Activated naive CD4-positive, alpha-beta T cell treated with anti-CD3 and anti-CD28 coated beads for 36 hours (primary cell): ENCODE data around the gene CYP46A1. TPM values are rescaled to one million over a fixed set of nuclear protein-coding genes. Genes with fewer than 3 reads are reported as not detected.

Experiments
- CTCF ChIA-PET: fragments of 350-600 bp; sonication (Branson Sonifier 250); formaldehyde crosslinking; loops from one replicate; lab custom pipeline; 2021; ENCODE audit warnings: antibody characterized with exemption; lab: Charles Lee
- DNase-seq: peaks from one replicate; pipeline ENCODE4 v3.0.0-alpha.2; 2020
- H3K27ac Mint-ChIP-seq: one replicate; pipeline ENCODE4 v1.8.0; 2021; ENCODE audit warnings: mild to moderate bottlenecking, mixed read lengths
- H3K27me3 Mint-ChIP-seq: one replicate; pipeline ENCODE4 v1.8.0; 2021; ENCODE audit warnings: low read depth, mixed read lengths
- H3K36me3 Mint-ChIP-seq: one replicate; pipeline ENCODE4 v1.8.0; 2021; ENCODE audit warnings: low read depth, mixed read lengths
- H3K4me1 Mint-ChIP-seq: one replicate; pipeline ENCODE4 v1.8.0; 2021; ENCODE audit warnings: low read depth, mixed read lengths
- H3K4me3 Mint-ChIP-seq: one replicate; pipeline ENCODE4 v1.8.0; 2021; ENCODE audit warnings: mild to moderate bottlenecking, moderate library complexity, mixed read lengths
- H3K9me3 Mint-ChIP-seq: one replicate; pipeline ENCODE4 v1.8.0; 2021; ENCODE audit warnings: mixed read lengths
- intact Hi-C: fragments of 100-400 bp; cut with micrococcal nuclease; formaldehyde crosslinking; loops from one replicate; pipeline ENCODE4 v1.15.1; 2023
- total RNA-seq, 2 experiments: library from RNA; stranded (reverse); gene quantifications; one replicate each; pipeline ENCODE4 v1.2.3, GENCODE V29; 2021

The CYP46A1 gene
- total RNA-seq, 2 experiments from 2014 or later, result 0.10 to 0.12 TPM

GRCh38 chr14:99773521-99774497, 89.7 kb downstream of the CYP46A1 start:
- peaks cover 8% of the 10 kb centered on the region for H3K4me1 Mint-ChIP-seq
- H3K36me3 Mint-ChIP-seq, result no peaks in the 10 kb centered on the region
- peaks cover 17% of the 10 kb centered on the region for H3K27me3 Mint-ChIP-seq
- H3K27ac Mint-ChIP-seq, result peak overlapping the region; percentile 9
- no peak overlapping the region for H3K4me3 Mint-ChIP-seq
- intact Hi-C loops, result no loop called here
- no peaks in the 10 kb centered on the region for H3K9me3 Mint-ChIP-seq
- CTCF ChIA-PET, result interaction anchor here (0.6 kb wide), 2 partner anchors 64 to 174 kb away, joined by 3 to 4 read pairs; no protein-coding TSS in a partner anchor
- DNase-seq, result peak; percentile 15

- peaks cover 17% of the 10 kb centered on the region for H3K27me3 Mint-ChIP-seq
- peak overlapping the region; percentile 9 for H3K27ac Mint-ChIP-seq
- H3K9me3 Mint-ChIP-seq, result peaks cover 2% of the 10 kb centered on the region
- intact Hi-C loops, result no loop called here
- H3K4me3 Mint-ChIP-seq, result no peak overlapping the region
- H3K4me1 Mint-ChIP-seq, result peaks cover 8% of the 10 kb centered on the region
- no peaks in the 10 kb centered on the region for H3K36me3 Mint-ChIP-seq
- CTCF ChIA-PET, result interaction anchor here (0.6 kb wide), 2 partner anchors 63 to 173 kb away, joined by 3 to 4 read pairs; no protein-coding TSS in a partner anchor
- DNase-seq, result no peak
Measured at GRCh38 chr14:99774556-99775307, 90.6 kb downstream of the CYP46A1 start.

DNA sequence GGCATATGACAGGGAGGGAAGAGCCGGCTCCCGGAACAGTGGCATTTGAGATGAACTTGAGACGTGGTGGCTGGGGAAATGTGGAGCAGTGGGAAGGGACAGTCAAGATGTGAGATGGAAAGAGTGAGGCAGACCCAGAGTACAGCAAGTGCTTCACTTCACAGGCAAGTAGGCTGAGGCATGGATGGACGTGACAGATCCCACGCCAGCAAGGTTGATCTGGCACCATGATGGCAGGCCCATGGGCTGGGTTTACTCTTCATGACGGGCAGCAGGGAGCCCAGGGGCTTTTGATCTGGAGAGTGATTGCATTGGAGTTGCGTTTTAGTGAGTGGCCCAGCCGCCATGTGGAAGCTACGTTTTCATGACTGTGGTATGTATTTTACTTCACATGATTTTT, 91.3 kb downstream of the CYP46A1 start:
- intact Hi-C loops, result no loop called here
- no peak overlapping the region for H3K27ac Mint-ChIP-seq
- CTCF ChIA-PET, result no interaction called here
- DNase-seq, result no peak
- peaks cover 2% of the 10 kb centered on the region for H3K9me3 Mint-ChIP-seq
- no peaks in the 10 kb centered on the region for H3K36me3 Mint-ChIP-seq
- H3K27me3 Mint-ChIP-seq, result peaks cover 17% of the 10 kb centered on the region
- no peak overlapping the region for H3K4me3 Mint-ChIP-seq
- H3K4me1 Mint-ChIP-seq, result peaks cover 8% of the 10 kb centered on the region

Other genes with a start within 250 kb of the CYP46A1 start
- 10 to 100 TPM; 43.3 to 48.1 TPM for gene SETD3, start 203.4 kb upstream of the CYP46A1 start, total RNA-seq
- gene CCNK, start 202.9 kb upstream of the CYP46A1 start, total RNA-seq, result 10 to 100 TPM; 90.7 to 99.0 TPM
- gene CCDC85C, start 80.1 kb upstream of the CYP46A1 start, total RNA-seq, result 10 to 100 TPM; 11.3 to 12.7 TPM
- under 1 TPM; 0.15 to 0.31 TPM for gene HHIPL1, start 39.2 kb upstream of the CYP46A1 start, total RNA-seq
- 1 to 10 TPM in 1 of 2 experiments, under 1 TPM in 1; 0.91 to 1.2 TPM for gene EML1, start 109.1 kb downstream of the CYP46A1 start, total RNA-seq